ENCODE data around the gene RBM3.

The RBM3 gene

DNA sequence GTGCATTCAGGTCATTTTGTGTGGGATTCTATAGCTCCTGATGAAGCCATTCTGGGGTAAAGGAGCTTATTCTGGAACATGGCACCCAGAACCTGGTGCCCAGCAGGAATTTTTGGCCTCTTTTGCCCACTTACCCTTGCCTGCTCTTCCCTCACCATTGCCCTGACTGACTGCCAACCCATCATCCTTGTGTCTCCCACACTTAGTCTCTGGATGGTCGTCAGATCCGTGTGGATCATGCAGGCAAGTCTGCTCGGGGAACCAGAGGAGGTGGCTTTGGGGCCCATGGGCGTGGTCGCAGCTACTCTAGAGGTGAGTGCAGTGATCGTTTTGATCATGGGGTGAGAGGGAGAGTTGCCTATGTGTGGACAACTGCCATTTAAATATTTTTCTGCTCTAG lies 1.8 kb downstream of the RBM3 start:
- DNase-seq (ENCODE audit: low read depth, low spot score), result no peak

DNA sequence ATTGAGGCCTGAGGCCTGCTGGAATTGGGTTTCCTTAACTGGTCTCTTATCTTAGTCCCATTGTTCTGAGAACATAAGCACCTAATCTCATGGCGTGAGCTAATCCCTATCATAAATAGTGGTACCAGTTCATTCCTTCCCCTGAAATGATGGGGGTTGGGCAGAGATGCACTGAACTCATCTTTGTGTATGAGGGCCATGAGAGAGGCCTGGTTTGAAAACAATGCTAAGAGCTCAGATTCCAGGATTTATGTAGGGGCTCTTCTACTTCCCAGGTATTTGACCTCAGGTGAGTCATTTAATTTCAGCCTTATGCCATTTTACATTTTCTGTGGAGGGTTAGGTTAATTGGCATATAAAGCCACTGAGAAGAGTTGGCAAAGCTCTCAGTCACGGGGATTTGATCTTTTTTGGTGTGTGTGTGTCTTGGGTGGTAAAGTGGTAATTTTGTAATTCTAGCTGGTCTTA lies 4.4 kb downstream of the RBM3 start:
- DNase-seq (ENCODE audit: low read depth, low spot score), result no peak

DNA sequence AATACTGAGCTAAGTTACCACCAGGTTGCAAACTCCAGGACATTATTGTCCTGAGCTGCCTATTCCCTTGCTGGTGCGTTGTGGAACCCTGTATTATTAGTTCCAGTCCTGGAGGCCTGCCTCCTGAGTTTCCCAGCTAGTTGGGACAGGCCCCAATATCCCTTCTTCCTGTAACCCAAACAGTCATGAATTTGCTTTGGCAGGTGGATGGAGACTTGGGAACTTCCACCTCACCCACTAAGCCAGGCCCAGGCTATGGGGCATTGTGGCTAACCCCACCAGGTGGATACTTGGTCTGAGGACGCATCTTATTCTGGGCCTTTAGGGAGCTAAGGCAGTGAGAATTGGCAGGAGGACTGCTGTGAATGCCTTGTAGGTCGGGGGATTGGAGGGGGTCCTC lies 5.0 kb downstream of the RBM3 start:
- no peak for DNase-seq (ENCODE audit: low read depth, low spot score)

DNA sequence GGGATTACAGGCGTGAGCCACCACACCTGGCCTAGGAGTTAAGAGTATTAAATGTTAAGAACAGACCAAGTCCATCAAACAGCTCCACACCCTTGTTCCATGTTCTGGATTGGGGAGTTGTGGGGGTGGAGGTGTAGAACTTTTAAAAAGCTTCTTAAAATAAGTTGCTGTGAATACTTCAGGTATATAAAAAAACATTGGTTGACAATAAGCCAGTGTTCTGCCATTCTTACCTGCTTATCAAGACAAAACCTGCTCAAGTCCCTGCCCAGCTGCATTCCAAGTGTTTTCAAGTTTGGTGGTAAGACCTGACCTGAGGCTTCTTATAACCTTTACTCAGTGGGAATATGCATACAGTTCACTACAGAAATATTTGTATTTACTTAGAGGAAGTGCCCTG lies 6.4 kb downstream of the RBM3 start:
- DNase-seq (ENCODE audit: low read depth, low spot score), result no peak

DNA sequence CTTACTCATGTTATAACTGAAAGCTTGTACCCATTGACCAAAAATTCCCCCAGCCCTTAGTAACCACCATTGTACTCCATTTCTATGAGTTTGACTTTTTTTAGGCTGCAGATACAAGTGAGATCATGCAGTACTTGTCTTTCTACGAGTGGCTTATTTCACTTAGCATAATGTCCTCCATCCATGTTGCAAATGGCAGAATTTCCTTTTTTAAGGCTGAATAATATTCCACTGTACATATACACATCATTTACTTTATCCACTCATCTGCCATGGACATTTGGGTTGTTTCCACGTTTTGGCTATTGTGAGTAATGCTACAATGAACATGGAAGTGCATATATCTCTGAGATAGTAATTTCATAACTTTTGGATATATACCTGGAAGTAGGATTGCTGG lies 10.4 kb downstream of the RBM3 start:
- DNase-seq (ENCODE audit: low read depth, low spot score), result no peak

DNA sequence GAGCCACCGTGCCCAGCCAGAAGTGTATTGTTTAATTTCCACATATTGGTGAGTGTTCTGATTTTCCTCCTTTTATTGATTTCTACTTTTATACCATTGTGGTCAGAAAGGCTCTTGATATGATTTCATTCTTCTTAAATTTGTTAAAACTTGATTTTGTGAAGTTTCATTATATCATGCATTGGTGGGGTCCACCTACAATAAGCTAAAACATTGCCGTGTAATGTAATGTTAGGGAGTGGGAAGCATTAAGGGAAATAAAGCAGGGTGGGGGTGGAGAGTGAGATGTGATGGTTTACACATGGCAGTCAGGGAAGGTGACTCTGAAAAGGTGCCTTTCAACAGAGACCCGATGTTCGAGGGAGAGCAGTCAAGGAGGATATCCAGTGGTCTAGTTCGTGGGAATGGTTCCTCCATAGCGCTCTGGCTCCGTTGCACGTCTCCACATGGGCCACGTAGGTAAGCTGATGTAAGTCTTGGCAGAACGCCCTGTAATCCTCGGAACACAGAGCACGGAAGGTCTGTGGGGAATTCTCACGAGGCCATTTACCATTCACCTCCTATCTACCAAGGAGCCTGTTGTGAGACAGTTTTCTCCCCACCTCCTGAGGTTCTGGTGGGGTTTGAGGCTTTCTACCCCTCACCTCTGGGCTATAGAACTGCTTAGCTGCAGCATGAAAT lies 15.3 kb downstream of the RBM3 start:
- no peak for DNase-seq (ENCODE audit: low read depth, low spot score)

DNA sequence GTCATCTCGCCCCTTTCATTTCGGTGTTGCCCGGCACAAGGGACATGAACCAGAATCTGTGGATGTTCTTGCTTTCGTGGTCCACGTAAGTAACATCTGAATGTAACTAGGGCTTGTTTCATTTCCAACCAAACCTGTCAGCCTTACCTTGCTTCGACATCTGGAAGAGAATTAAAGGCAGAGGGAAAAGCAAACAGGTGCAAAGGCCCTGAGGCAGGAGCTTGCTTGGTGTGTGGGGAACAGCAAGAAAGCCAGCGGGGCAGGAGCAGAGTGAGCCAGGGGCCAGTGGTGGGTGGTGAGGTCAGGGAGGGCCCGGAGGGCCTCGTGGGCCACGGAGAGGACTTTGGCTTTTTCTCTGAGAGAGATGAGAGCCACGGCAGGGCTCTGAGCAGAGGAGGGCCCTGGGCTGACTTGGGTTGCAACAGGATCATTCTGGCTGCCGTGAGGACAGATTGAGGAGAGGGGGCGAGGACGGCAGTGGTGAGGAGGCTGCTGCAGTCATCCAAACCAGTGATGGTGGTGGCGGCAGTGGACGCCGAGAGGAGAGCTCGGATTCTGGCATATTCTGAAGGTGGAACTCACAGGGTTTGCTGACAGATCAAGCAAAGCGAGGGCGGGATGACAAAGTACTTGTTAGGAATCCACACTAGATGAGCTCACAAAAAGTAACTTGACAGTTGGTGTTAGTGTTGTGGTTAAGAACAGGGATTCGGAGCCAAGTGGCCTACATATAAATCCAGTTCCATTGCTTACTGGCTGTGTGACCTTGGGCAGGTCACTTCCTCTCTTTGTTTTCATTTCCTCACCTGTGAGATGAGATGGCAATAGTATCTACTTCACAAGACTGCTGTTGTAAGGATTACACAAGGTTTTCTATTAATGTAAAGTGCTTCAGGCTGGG lies 16.2 kb downstream of the RBM3 start:
- no peak for DNase-seq (ENCODE audit: low read depth, low spot score)

DNA sequence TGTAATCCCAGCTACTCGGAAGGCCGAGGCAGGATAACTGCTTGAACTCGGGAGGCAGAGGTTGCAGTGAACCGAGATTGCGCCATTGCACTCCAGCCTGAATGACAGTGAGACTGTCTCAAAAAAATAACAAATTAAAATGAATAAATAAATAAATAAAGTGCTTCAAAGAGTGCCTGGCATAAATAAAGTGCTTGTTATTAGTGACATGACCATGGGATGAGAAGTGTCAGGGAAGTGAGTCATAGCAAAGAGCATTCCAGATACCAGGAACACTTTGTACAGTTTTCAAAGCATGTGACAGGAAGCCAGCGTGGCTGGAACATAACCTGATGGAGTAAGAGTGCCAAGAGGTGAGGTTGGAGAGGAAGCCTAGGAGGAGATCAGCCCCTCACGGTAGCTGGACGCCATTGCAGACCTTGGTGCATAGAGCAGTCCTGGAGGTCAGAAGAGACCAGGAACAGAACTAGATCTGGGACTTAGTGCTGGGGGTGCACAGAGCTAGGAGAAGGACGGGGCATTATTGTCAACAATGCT lies 17.0 kb downstream of the RBM3 start:
- no peak for DNase-seq (ENCODE audit: low read depth, low spot score)

DNA sequence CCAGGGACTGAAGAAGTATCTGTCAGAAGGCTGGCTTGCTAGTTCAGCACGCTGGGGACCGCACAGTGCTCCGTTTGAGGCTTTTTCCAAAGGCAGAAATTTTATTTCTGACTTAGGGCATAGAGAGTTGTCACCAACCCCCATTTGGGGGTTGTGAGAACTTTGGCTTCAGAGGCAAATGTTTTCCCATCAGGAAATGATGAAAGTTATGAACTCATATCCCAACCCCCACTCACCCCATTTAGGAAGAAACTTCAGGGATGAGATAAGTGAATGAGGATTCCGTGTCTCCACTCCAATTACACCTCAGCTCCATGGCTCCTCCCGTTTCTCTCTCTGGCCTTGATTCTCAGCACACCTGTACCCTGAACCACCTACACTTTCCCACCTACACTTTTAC lies 18.7 kb downstream of the RBM3 start:
- DNase-seq (ENCODE audit: low read depth, low spot score), result no peak

DNA sequence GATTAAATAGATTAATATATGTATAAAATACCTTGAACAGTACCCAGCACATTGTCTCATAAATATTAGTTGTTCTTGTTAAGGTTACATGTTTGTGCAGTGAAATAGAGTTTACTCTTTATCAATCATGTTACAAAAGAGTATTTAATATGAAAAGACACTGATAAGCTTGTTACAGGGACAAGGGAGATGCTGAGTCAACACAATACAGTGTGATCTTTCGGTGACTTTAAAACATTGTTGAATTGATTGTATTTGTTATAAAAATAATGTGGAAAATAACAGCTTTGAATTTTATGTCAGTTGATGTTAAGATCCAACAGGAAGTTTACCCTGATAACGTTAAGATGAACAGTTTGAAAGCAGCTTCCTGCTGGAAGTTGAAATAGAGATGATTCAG lies 21.6 kb downstream of the RBM3 start:
- no peak for DNase-seq (ENCODE audit: low read depth, low spot score)

DNA sequence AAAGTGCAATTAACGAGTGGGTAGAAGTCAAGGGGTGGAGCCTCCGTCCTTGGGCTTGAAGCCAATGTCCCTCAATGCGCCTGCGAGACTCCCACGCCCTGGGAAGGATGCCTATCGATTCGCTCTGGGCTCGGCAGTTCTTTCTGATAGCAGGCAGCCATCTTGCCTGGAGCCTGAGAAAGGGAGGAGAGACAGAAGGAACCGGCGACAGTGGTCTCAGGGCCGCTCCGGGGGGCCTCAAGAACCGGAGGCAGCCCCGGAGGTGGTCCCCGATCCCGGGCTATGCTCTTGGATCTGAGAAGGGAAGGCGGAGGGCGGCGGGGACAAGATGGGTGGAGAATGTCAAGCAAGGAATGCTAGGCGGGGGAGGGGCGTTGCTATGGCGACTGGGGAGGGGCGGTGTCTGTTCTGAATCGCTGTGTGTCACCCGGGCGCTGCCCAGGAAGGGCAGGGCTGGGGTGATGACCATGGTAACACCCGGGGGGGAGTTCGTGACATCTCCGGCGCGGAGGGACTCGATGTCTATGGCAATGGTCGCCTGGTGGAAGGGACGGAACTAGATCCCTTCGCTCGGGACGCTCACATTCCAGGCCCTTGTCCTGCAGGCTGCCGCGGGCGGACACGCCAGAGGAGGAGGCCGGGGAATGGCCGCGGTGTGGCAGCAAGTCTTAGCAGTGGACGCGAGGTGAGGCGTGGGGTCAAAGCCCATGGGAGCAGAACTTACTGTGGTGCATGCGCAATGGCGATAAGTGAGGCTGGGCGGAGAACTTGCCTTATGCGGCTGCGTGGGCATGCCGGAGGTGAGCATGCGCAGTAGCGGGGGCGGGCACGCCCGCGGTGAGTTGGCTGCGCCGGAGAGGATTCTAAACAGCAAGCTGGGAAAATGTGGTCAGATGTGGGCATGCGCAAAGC lies 23.3 kb downstream of the RBM3 start, which contains the start of gene WDR13:
Gene WDR13 (plus strand): TSS at position 140 of the 912 bp plus-strand sequence. CDS start 505 bp downstream, at position 645.
- peak; percentile 85 for DNase-seq (ENCODE audit: low read depth, low spot score)

DNA sequence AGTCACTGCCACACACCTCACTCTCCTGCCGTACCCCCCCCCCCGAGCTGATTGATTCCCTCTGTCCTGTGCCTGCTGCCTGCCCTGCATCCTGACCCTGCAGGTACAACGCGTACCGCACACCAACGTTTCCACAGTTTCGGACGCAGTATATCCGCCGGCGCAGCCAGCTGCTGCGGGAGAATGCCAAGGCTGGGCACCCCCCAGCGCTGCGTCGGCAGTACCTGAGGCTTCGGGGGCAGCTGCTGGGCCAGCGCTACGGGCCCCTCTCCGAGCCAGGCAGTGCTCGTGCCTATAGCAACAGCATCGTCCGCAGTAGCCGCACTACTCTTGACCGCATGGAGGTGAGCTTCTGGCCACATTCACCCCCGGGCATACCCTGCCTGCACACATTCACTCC lies 24.3 kb downstream of the RBM3 start:
- no peak for DNase-seq (ENCODE audit: low read depth, low spot score)

DNA sequence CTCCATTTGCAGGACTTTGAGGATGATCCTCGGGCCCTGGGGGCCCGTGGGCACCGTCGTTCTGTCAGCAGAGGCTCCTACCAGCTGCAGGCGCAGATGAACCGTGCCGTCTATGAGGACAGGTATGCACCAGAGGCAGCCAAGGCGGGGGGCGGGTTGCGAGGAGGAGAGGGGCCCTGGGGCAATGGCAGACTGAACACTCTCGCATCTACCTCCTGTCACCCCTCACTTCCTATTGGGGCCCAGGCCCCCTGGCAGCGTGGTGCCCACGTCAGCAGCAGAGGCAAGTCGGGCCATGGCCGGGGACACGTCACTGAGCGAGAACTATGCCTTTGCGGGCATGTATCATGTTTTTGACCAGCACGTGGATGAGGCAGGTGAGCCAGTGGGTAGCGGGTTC lies 25.1 kb downstream of the RBM3 start:
- no peak for DNase-seq (ENCODE audit: low read depth, low spot score)

DNA sequence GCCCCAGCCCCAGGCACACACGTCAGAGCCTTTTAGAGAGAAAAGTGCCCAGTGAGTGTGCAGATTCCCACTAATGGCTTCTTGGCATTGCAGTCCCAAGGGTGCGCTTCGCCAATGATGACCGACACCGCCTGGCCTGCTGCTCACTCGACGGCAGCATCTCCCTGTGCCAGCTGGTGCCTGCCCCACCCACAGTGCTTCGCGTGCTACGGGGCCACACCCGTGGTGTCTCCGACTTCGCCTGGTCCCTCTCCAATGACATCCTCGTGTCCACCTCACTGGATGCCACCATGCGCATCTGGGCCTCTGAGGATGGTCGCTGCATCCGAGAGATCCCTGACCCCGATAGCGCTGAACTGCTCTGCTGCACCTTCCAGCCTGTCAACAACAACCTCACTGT lies 25.9 kb downstream of the RBM3 start:
- DNase-seq (ENCODE audit: low read depth, low spot score), result no peak

DNA sequence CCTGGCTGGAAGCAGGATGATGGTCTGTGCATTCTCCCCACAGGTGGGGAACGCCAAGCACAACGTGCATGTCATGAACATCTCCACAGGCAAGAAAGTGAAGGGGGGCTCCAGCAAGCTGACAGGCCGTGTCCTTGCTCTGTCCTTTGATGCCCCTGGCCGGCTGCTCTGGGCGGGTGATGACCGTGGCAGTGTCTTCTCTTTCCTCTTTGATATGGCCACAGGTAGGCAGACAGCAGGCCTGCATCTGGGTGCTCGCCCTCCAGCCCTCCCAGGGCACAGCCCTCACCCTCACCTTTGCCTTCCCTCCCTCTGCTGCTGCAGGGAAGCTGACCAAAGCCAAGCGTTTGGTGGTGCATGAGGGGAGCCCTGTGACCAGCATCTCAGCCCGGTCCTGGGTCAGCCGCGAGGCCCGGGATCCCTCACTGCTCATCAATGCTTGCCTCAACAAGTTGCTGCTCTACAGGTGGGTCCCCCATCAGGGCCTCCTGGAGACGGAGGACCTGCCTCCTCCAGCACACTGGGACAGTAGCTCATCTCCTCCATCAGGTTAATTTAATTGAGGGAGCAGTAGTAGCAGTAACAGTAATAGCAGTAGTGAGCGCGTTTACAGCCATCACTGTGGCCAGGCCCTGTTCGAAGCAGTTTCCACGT lies 27.6 kb downstream of the RBM3 start:
- no peak for DNase-seq (ENCODE audit: low read depth, low spot score)

DNA sequence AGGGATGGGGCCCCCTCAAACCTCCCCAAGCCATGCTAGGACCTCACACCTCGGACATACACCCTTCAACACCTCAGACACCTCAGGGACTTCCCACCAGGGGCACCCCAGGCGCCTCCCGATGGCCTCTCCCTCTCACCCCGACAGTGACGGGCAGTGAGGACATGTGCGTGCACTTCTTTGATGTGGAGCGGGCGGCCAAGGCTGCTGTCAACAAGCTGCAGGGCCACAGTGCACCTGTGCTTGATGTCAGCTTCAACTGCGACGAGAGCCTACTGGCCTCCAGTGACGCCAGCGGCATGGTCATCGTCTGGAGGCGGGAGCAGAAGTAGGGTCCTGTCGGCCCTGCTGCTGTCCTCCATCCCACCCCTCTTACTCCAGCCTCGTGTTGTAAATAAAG lies 30.4 kb downstream of the RBM3 start:
- DNase-seq (ENCODE audit: low read depth, low spot score), result no peak

DNA sequence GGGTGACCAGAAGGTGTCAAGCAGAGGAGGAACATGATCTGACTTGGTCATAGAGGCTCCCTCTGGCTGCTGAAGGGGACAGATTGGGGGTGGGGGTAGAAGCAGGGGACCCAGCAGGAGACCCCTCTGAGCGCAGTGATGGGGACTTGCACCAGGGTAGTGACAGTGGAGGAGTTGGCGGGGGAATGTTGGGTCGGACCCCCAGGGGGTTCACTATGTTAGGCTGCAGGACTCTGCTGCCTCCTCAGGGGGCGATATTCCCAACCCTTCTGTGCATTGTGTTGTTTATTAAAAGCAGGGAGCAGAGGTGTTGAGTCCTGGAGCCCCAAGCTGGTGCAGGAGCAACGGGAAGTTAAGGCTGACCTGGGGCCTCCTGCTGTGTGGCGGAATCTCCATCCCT lies 31.8 kb downstream of the RBM3 start:
- DNase-seq (ENCODE audit: low read depth, low spot score), result no peak

DNA sequence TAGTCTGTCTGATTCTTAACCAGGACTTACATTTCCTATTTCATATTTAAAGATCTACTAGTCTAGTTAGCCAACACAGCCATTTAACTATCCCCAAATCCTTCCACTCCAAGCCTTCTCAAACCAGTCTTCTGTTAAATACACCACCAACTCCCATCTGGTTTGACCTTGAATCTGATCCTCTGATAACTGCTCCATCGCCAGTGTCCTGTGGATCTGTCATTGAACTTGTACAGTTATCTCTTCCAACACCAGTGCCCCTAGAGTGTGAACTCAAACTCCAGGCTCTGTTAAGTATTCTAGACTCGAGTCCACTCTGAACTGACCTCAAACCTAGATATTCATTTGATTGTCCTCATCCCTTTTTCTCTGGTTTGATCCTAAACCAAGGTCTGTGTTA lies 37.4 kb downstream of the RBM3 start:
- DNase-seq (ENCODE audit: low read depth, low spot score), result no peak

DNA sequence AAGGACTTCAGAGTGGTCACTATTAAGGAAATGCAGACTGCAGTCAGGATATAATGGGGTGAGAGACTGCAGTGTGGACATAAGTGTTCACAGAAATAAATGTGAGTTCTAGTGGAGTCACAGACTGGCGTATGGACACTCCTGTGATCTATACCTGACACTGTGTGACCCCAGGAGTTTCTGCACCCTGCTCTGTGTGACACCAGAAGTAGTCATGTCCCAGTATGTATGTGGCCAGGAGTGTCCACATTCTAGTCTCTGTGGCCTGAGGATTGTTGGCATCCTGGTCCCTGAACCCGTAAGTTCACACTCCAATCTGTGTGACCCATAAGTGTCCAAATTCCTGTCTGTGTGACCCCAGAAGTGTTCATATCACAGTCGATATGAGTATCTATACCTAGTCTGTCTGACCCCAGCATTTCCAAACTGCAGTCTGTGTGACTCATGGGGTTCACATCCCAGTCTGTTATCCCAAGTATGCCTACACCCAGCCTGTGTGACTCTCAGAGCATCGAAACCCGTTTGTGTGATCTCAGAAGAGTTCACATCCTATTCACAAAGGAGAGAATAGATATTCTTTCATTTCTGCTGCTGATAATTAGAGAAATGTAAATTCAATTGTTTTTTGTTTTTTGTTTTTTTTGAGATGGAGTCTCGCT lies 39.3 kb downstream of the RBM3 start:
- no peak for DNase-seq (ENCODE audit: low read depth, low spot score)

DNA sequence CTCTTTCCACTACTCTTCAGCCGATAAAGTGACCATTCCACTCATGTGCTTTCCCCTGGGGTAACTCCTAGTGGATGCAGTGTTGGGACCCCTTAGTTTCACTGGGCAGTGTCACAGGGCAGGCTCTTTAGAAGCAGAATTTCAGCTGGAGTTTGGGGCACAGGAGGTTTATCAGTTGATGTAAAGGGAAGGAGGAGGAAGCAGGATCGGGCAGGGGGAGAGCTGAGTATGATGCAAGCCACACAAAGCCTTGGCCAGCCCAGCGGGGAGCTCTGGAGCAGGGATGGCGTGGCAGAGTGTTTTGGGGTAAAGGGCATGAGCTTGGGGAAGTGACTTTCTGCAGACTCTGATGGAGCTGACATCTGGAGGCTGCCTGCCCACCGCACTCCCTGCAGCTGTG lies 42.3 kb downstream of the RBM3 start:
- no peak for DNase-seq (ENCODE audit: low read depth, low spot score)

All from smooth muscle cell of the brain vasculature (primary cell).